SK-N-SH (cell line): ENCODE results near the gene TRIM67. TPM values are rescaled to one million over a fixed set of nuclear protein-coding genes. Genes with fewer than 3 reads are reported as not detected.

Source experiments
- CTCF ChIA-PET: fragments of 300-600, 350-600 bp; formaldehyde crosslinking; extraction: SDS; loops from one replicate; lab custom pipeline; 2021; lab: Yijun Ruan, JAX
- POLR2A ChIA-PET: fragments of 350-600 bp; sonication (Branson Sonifier 250); formaldehyde crosslinking; extraction: SDS; loops from one replicate; lab custom pipeline; 2020; ENCODE audit warnings: antibody characterized with exemption, inconsistent platforms; lab: Yijun Ruan, JAX
- DNase-seq: peaks from one replicate; pipeline ENCODE4 v3.0.0; 2012
- H2AFZ ChIP-seq: fragments of 200-600 bp; sonication (generic); 2 replicates; pipeline ENCODE4 v1.8.1; 2016; ENCODE audit warnings: antibody characterized with exemption, mild to moderate bottlenecking, low read depth
- H3F3A ChIP-seq: fragments of 200-600 bp; sonication (generic); replicated peaks from 2 replicates; pipeline ENCODE3; 2016; ENCODE audit warnings: antibody characterized with exemption, mild to moderate bottlenecking; ENCODE audit not compliant: insufficient read depth
- H3K27ac ChIP-seq, 2 experiments: fragments of 200-500 bp in 1 of 2; fragments of 200-600 bp in 1 of 2; sonication (Bioruptor generic) in 1 of 2; sonication (generic), shearing (Covaris generic) in 1 of 2; 2 replicates each; pipeline versions ENCODE4 v1.5.1 to v1.6.1; 2014 to 2016; ENCODE audit warnings: low read depth in 2 of 2, inconsistent platforms in 1 of 2, low read length in 1 of 2, mild to moderate bottlenecking in 1 of 2, mixed read lengths in 1 of 2
- H3K27me3 ChIP-seq: fragments of 200-600 bp; sonication (generic), shearing (Covaris generic); 2 replicates; pipeline ENCODE4 v1.6.1; 2016; ENCODE audit warnings: mixed run types; ENCODE audit not compliant: insufficient read depth
- H3K36me3 ChIP-seq, 2 experiments: fragments of 200-500 bp in 1 of 2; fragments of 200-600 bp in 1 of 2; sonication (Bioruptor generic) in 1 of 2; sonication (generic) in 1 of 2; replicated peaks in 1 of 2; 2 replicates each; pipeline versions ENCODE3 to v1.5.1; 2014 to 2016; ENCODE audit warnings: low read length in 1 of 2, mild to moderate bottlenecking in 1 of 2; ENCODE audit not compliant: insufficient read depth in 2 of 2, control insufficient read depth in 1 of 2
- H3K4me1 ChIP-seq, 2 experiments: fragments of 200-500 bp in 1 of 2; fragments of 200-600 bp in 1 of 2; sonication (Bioruptor generic) in 1 of 2; sonication (generic), shearing (Covaris generic) in 1 of 2; 2 replicates each; pipeline versions ENCODE4 v1.5.1 to v1.6.1; 2014 to 2016; ENCODE audit warnings: low read depth in 1 of 2, low read length in 1 of 2, mixed run types in 1 of 2; ENCODE audit not compliant: insufficient read depth in 2 of 2, control insufficient read depth in 1 of 2
- H3K4me2 ChIP-seq: fragments of 200-600 bp; sonication (generic), shearing (Covaris generic); 2 replicates; pipeline ENCODE4 v1.6.1; 2017; ENCODE audit warnings: mixed run types
- H3K4me3 ChIP-seq, 2 experiments: fragments of 200-500 bp in 1 of 2; fragments of 200-600 bp in 1 of 2; sonication (Bioruptor generic) in 1 of 2; sonication (generic), shearing (Covaris generic) in 1 of 2; 2 replicates each; pipeline versions ENCODE4 v1.5.1 to v1.8.1; 2014 to 2016; ENCODE audit warnings: low read depth in 2 of 2, inconsistent platforms in 1 of 2, low read length in 1 of 2, mild to moderate bottlenecking in 1 of 2, mixed read lengths in 1 of 2, moderate library complexity in 1 of 2
- H3K79me2 ChIP-seq: fragments of 200-600 bp; sonication (generic); 2 replicates; pipeline ENCODE4 v1.8.1; 2017; ENCODE audit warnings: mild to moderate bottlenecking; ENCODE audit not compliant: insufficient read depth
- H3K9ac ChIP-seq: fragments of 200-600 bp; sonication (generic); 2 replicates; pipeline ENCODE4 v1.6.1; 2017; ENCODE audit warnings: mixed run types
- H3K9me2 ChIP-seq: fragments of 200-600 bp; sonication (generic); 2 replicates; pipeline ENCODE4 v1.6.1; 2017; ENCODE audit warnings: mixed run types
- H3K9me3 ChIP-seq: fragments of 200-600 bp; sonication (generic); 2 replicates; pipeline ENCODE4 v1.6.1; 2017; ENCODE audit warnings: mixed run types, mild to moderate bottlenecking, moderate library complexity
- H4K20me1 ChIP-seq: fragments of 200-600 bp; sonication (generic); 2 replicates; pipeline ENCODE4 v1.6.1; 2017; ENCODE audit warnings: mild to moderate bottlenecking, mixed run types; ENCODE audit not compliant: insufficient read depth
- ELF1 ChIP-seq: IDR thresholded peaks from 2 replicates; pipeline ENCODE4 v1.4.0; 2012
- EP300 ChIP-seq, 2 experiments: IDR thresholded peaks; 2 replicates each; pipeline versions ENCODE4 v1.4.0 to v1.6.1; 2012; ENCODE audit warnings: borderline replicate concordance in 1 of 2, low read depth in 1 of 2, low read length in 1 of 2
- EZH2phosphoT487 ChIP-seq: fragments of 200-600 bp; sonication (generic); IDR thresholded peaks from 2 replicates; pipeline ENCODE4 v1.6.1; 2017; ENCODE audit warnings: low read depth, mixed run types, mild to moderate bottlenecking, antibody characterized with exemption, moderate library complexity, borderline replicate concordance
- FOSL2 ChIP-seq: IDR thresholded peaks from 2 replicates; pipeline ENCODE4 v1.4.0; 2012; ENCODE audit warnings: low read depth, mild to moderate bottlenecking, moderate library complexity, borderline replicate concordance
- FOXJ3 ChIP-seq: sonication (generic); formaldehyde crosslinking; IDR thresholded peaks from 2 replicates; pipeline ENCODE4 v1.5.1; 2020; ENCODE audit warnings: mild to moderate bottlenecking, missing genetic modification reagents
- FOXM1 ChIP-seq: IDR thresholded peaks from 2 replicates; pipeline ENCODE4 v1.4.0; 2012; ENCODE audit warnings: low read depth, mild to moderate bottlenecking
- GATA2 ChIP-seq: sonication (generic); formaldehyde crosslinking; IDR thresholded peaks from 2 replicates; pipeline ENCODE4 v1.5.0; 2020; ENCODE audit warnings: mild to moderate bottlenecking, missing genetic modification reagents
- PBX3 ChIP-seq: IDR thresholded peaks from 2 replicates; pipeline ENCODE4; 2012
- POLR2AphosphoS5 ChIP-seq: IDR thresholded peaks from 2 replicates; pipeline ENCODE4 v1.6.1; 2012; ENCODE audit warnings: low read depth, low read length
- TAF1 ChIP-seq: IDR thresholded peaks from 2 replicates; pipeline ENCODE4 v1.6.1; 2012; ENCODE audit warnings: low read depth, mild to moderate bottlenecking, low read length, moderate library complexity, borderline replicate concordance
- TCF12 ChIP-seq: IDR thresholded peaks from 2 replicates; pipeline ENCODE4 v1.4.0; 2012
- USF2 ChIP-seq: fragments of 150-350 bp; IDR thresholded peaks from 2 replicates; pipeline ENCODE4 v1.6.1; 2017; ENCODE audit warnings: antibody characterized with exemption, low read length, low read depth, borderline replicate concordance
- YY1 ChIP-seq: IDR thresholded peaks from 2 replicates; pipeline ENCODE4 v1.4.0; 2012; ENCODE audit warnings: low read depth, mild to moderate bottlenecking
- WGBS: methylation state at CpG from one replicate; pipeline ENCODE4 v1.1.6; 2017; ENCODE audit warnings: low lambda C conversion rate; 5-methylcytosine and 5-hydroxymethylcytosine counted together
- polyA plus RNA-seq, 3 experiments: library from polyadenylated mRNA; depleted of rRNA; stranded (reverse); fragments of >200 nt; gene quantifications; 2 replicates each; pipeline ENCODE4 v1.2.3, GENCODE V29; 2012
- TF ChIP-seq, protein P1 (sequence below): IDR thresholded peaks from 2 replicates; pipeline ENCODE4 v1.6.1; 2012; ENCODE audit warnings: mild to moderate bottlenecking, low read depth, low read length, moderate library complexity
- TF ChIP-seq, protein P2 (sequence below): fragments of 200-600 bp; sonication (generic); IDR thresholded peaks from 2 replicates; pipeline ENCODE4 v1.6.1; 2017; ENCODE audit warnings: antibody characterized with exemption, mild to moderate bottlenecking, moderate library complexity

The TRIM67 gene
- polyA plus RNA-seq, 1 of the 3 experiments (the other 2 are of a cell fraction) = not detected

DNA sequence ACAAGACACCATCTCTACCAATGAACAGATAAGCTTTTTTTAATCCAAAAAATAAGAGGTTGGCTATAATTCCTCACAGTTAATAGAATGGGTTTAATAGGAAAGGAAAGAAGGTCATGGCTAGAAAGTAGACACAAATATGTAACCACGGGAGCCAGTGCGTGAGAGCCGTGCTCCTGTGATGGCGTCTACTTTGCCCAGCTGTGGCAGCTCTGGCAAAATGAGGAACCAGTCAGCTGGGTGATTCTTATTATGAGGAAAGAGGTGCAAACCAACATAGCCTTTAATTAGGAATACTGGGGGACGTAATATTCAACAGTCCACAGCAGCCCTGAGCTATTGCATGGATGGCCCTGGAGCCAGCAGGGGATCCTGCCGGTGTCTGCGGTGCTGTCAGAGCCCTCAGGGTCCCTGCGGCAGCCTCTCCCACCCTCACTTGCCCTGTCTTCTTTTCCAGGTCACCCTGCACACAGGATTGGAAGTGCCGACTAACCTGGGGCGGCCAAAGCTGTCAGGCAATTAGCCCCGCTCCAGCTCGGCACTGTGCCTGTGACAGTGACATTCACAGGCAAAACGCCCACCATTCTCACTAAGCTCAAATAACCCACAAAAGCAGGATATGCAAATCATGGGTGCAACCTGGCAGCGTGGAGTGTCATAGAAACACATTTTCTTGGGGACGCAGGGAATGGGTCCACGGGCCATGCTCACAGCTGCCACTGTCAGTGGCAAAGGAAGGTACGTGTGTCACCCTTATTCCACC is 53.2 kb downstream of the TRIM67 start:
- Histone ChIP-seq H3K4me3 (no peak overlapping the region), H2AFZ (no peak overlapping the region), H3K4me2 (no peak overlapping the region), H3K27me3 (peaks cover 5% of the 10 kb centered on the region; the same call in 1 of the 2 replicates), H3K36me3 (no peaks in the 10 kb centered on the region), H3K9me3 (no peaks in the 10 kb centered on the region), H4K20me1 (no peaks in the 10 kb centered on the region), H3K9ac (no peak overlapping the region), H3K9me2 (no peaks in the 10 kb centered on the region), H3K27ac (no peak overlapping the region), H3F3A (no peaks in the 10 kb centered on the region), H3K79me2 (no peaks in the 10 kb centered on the region), H3K4me1 (peaks cover 0 to 4% of the 10 kb centered on the region in 2 experiments; a peak in 1 of 4 replicates)
- DNase-seq = no peak
- 76% methylated on average over 16 of the region's 17 CpGs for WGBS
- TF ChIP-seq, protein P1, sequence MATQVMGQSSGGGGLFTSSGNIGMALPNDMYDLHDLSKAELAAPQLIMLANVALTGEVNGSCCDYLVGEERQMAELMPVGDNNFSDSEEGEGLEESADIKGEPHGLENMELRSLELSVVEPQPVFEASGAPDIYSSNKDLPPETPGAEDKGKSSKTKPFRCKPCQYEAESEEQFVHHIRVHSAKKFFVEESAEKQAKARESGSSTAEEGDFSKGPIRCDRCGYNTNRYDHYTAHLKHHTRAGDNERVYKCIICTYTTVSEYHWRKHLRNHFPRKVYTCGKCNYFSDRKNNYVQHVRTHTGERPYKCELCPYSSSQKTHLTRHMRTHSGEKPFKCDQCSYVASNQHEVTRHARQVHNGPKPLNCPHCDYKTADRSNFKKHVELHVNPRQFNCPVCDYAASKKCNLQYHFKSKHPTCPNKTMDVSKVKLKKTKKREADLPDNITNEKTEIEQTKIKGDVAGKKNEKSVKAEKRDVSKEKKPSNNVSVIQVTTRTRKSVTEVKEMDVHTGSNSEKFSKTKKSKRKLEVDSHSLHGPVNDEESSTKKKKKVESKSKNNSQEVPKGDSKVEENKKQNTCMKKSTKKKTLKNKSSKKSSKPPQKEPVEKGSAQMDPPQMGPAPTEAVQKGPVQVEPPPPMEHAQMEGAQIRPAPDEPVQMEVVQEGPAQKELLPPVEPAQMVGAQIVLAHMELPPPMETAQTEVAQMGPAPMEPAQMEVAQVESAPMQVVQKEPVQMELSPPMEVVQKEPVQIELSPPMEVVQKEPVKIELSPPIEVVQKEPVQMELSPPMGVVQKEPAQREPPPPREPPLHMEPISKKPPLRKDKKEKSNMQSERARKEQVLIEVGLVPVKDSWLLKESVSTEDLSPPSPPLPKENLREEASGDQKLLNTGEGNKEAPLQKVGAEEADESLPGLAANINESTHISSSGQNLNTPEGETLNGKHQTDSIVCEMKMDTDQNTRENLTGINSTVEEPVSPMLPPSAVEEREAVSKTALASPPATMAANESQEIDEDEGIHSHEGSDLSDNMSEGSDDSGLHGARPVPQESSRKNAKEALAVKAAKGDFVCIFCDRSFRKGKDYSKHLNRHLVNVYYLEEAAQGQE = no peak
- TF ChIP-seq, protein P2, sequence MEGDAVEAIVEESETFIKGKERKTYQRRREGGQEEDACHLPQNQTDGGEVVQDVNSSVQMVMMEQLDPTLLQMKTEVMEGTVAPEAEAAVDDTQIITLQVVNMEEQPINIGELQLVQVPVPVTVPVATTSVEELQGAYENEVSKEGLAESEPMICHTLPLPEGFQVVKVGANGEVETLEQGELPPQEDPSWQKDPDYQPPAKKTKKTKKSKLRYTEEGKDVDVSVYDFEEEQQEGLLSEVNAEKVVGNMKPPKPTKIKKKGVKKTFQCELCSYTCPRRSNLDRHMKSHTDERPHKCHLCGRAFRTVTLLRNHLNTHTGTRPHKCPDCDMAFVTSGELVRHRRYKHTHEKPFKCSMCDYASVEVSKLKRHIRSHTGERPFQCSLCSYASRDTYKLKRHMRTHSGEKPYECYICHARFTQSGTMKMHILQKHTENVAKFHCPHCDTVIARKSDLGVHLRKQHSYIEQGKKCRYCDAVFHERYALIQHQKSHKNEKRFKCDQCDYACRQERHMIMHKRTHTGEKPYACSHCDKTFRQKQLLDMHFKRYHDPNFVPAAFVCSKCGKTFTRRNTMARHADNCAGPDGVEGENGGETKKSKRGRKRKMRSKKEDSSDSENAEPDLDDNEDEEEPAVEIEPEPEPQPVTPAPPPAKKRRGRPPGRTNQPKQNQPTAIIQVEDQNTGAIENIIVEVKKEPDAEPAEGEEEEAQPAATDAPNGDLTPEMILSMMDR = no peak
- TF ChIP-seq EP300 (IDR thresholded peaks at IDR 0.05; ENCODE audit: borderline replicate concordance in 1 of 2, low read depth in 1 of 2, low read length in 1 of 2) = no peak
- TF ChIP-seq GATA2 (CRISPR knock-in tag) = no peak
- TF ChIP-seq YY1 = no peak
- no peak for TF ChIP-seq TCF12
- no peak for TF ChIP-seq PBX3
- no peak for TF ChIP-seq FOSL2
- TF ChIP-seq FOXJ3 (CRISPR knock-in tag) = no peak
- TF ChIP-seq EZH2phosphoT487 = no peak
- TF ChIP-seq ELF1 = no peak
- TF ChIP-seq FOXM1 = no peak
- no peak for TF ChIP-seq POLR2AphosphoS5
- no peak for TF ChIP-seq TAF1
- no peak for TF ChIP-seq USF2
- ChIA-PET POLR2A (interaction anchor here (0.9 kb wide), 1 partner anchor 236 kb away, joined by 3 read pairs; the partner anchor contains the start of genes ARV1 and TTC13), CTCF (interaction anchor here (2.5 kb wide), 1 partner anchor 416 kb away, joined by 12 read pairs; no protein-coding TSS in a partner anchor)
